OCI-LY1 (cell line): ENCODE results near the gene AMT.

Experiments
- EZH2 ChIP-seq: fragments of 200-600 bp; sonication (generic), shearing (Covaris generic); IDR thresholded peaks from 2 replicates; pipeline ENCODE4 v1.8.0; 2017; ENCODE audit warnings: borderline replicate concordance, mixed run types, mild to moderate bottlenecking, antibody characterized with exemption, low read length, moderate library complexity, mixed read lengths
- TF ChIP-seq, protein P1 (sequence below): fragments of 200-600 bp; sonication (generic), shearing (Covaris generic); IDR thresholded peaks from 2 replicates; pipeline ENCODE4 v1.5.1; 2017; ENCODE audit warnings: mild to moderate bottlenecking, antibody characterized with exemption, low read length, moderate library complexity, mixed read lengths

DNA sequence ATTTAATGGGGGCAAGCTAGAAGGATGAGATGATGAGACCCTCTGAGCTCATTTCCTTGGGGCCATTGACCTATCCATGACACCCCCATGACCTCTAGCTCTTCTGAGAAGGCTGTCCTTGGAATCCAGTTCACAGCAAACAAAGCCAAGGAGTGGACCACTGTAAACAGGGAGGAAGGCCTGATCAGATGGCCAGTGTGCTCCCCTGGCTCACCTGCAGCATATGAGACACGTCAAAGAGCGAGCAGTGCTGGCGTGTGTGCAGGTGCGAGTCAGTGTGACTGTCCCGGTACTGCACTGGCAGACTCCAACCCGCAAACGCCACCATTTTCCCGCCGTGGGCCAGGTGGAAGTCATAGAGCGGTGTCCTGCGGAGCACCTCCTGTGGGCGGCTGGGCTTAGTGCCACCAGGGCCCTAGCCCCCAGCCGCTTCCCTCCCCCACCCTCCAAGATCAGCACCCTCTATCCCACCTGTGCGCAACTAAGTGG lies 339 bp downstream of the AMT start:
- TF ChIP-seq, protein P1, sequence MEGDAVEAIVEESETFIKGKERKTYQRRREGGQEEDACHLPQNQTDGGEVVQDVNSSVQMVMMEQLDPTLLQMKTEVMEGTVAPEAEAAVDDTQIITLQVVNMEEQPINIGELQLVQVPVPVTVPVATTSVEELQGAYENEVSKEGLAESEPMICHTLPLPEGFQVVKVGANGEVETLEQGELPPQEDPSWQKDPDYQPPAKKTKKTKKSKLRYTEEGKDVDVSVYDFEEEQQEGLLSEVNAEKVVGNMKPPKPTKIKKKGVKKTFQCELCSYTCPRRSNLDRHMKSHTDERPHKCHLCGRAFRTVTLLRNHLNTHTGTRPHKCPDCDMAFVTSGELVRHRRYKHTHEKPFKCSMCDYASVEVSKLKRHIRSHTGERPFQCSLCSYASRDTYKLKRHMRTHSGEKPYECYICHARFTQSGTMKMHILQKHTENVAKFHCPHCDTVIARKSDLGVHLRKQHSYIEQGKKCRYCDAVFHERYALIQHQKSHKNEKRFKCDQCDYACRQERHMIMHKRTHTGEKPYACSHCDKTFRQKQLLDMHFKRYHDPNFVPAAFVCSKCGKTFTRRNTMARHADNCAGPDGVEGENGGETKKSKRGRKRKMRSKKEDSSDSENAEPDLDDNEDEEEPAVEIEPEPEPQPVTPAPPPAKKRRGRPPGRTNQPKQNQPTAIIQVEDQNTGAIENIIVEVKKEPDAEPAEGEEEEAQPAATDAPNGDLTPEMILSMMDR = no peak
- TF ChIP-seq EZH2 = no peak
